ENCODE data around the gene UGT3A2.

DNA sequence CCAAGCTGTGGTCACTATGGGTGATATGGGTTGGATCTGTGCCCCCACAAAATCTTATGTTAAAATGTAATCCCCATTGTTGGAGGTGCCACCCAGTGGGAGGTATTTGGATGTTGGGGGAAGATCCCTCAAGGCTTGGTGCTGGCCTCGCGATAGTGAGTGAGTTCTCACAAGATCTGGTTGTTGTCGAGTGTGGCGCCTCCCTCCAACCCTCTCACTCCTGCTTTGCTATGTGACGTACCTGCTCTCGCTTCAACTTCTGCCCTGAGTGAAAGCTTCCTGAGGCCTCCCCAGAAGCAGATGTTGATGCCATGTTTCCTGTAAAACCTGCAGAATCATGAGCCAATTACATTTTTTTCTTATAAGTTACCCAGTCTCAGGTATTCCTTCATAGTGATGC, 35.5 kb downstream of the UGT3A2 start:
- TF ChIP-seq POLR2AphosphoS5 (IDR thresholded peaks at IDR 0.05; ENCODE audit: low read depth, low read length) (no peak), CTCF (IDR thresholded peaks at IDR 0.05) (no peak), REST (IDR thresholded peaks at IDR 0.05; ENCODE audit: insufficient read depth in 1 of 2, low read depth in 2 of 2, low read length in 1 of 2) (no peak), TCF7L2 (IDR thresholded peaks at IDR 0.05; ENCODE audit: low read depth, low read length) (no peak)

Measured in Panc1 (cell line).